GM20000 (cell line): ENCODE results near the gene MOSMO.

Experiments used
- DNase-seq: peaks from one replicate; pipeline ENCODE4 v3.0.0; 2012; ENCODE audit warnings: low spot score
- TF ChIP-seq, protein P1 (sequence below): IDR thresholded peaks from 2 replicates; pipeline ENCODE4 v1.5.1; 2012; ENCODE audit warnings: mild to moderate bottlenecking, control low read depth; ENCODE audit errors: extremely low read depth, missing control alignments

MOSMO gene

GRCh38 chr16:21980032-21980431 lies 27.9 kb upstream of the MOSMO start:
- TF ChIP-seq, protein P1, sequence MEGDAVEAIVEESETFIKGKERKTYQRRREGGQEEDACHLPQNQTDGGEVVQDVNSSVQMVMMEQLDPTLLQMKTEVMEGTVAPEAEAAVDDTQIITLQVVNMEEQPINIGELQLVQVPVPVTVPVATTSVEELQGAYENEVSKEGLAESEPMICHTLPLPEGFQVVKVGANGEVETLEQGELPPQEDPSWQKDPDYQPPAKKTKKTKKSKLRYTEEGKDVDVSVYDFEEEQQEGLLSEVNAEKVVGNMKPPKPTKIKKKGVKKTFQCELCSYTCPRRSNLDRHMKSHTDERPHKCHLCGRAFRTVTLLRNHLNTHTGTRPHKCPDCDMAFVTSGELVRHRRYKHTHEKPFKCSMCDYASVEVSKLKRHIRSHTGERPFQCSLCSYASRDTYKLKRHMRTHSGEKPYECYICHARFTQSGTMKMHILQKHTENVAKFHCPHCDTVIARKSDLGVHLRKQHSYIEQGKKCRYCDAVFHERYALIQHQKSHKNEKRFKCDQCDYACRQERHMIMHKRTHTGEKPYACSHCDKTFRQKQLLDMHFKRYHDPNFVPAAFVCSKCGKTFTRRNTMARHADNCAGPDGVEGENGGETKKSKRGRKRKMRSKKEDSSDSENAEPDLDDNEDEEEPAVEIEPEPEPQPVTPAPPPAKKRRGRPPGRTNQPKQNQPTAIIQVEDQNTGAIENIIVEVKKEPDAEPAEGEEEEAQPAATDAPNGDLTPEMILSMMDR: no peak
- DNase-seq: no peak

DNA sequence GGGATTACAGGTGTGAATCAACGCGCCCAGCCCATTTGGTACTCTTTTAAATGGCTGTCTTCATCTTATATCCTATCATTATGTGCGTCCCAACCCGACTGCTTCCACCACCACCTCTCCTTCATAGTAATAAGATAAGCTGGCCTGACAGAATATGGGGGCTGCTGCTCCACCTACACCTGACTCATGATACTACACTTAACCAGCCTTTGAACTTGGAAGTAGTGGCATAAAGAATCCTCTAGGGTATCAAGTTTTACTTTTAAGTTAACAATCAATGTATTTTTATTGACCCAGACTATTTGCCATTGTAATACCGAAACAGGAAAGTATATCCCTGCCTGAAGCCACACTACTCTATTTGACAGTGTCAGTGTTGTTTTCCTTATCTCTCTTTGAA lies 25.8 kb upstream of the MOSMO start:
- TF ChIP-seq, protein P1: no peak
- DNase-seq: no peak

GRCh38 chr16:21984062-21984461 lies 23.8 kb upstream of the MOSMO start:
- TF ChIP-seq, protein P1: no peak

GRCh38 chr16:21985524-21985923 lies 22.4 kb upstream of the MOSMO start:
- TF ChIP-seq, protein P1: no peak
- no peak for DNase-seq

More at GRCh38 chr16:21984062-21984461, 23.8 kb upstream of the MOSMO start:
- DNase-seq: no peak

DNA sequence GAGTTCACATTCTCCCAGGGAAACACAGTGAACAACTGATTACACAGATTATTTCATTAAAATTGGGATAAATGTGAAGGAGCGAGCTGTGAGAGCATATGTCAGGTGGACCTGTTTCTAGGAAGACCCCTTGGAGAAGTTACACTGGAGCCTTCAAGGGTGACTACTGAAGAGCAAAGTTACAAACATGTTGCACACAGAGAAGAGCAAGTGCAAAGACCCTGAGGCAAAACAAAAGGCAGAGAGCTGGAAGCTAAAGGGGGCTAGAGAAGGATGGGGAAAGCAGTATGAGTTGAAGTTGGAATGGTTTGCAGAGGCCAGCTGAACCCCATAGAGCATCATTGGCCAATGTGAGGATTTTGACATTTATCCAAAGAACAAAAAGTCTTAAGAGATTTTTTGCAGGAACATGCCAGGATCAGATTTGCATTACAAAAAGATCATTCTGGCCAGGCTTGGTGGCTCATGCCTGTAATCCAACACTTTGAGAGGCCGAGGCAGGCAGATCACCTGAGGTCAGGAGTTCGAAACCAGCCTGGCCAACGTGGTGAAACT lies 21.1 kb upstream of the MOSMO start:
- TF ChIP-seq, protein P1: no peak
- no peak for DNase-seq

GRCh38 chr16:21987498-21987897 lies 20.4 kb upstream of the MOSMO start:
- no peak for DNase-seq
- TF ChIP-seq, protein P1: no peak

- no peak for DNase-seq
- TF ChIP-seq, protein P1: no peak
Observed at GRCh38 chr16:21989133-21989532, 18.8 kb upstream of the MOSMO start.
